Gastrocnemius medialis (tissue), 4 donors: ENCODE results near the gene TNNT3. TPM values are rescaled to one million over a fixed set of nuclear protein-coding genes. Genes with fewer than 3 reads are reported as not detected.

Experiments
- ATAC-seq, 2 donors: fragments of 150-250 bp; one replicate each; pipeline ENCODE4 v1.9.1; 2016
- DNase-seq, 2 donors: peaks; one replicate each; pipeline ENCODE4 v3.0.0-alpha.2; 2019
- H3K27ac ChIP-seq, 4 donors: fragments of 200-600 bp; sonication (generic); 1 replicate in 1 of 4; 2 replicates in 3 of 4; pipeline ENCODE4 v1.5.1; 2016 to 2018; ENCODE audit warnings: mild to moderate bottlenecking in 2 of 4, moderate library complexity in 1 of 4
- H3K27me3 ChIP-seq, 3 donors: fragments of 200-600 bp; sonication (generic) in 2 of 3; 1 replicate in 1 of 3; 2 replicates in 2 of 3; pipeline versions ENCODE4 v1.5.1 to v1.6.0; 2016 to 2019; ENCODE audit warnings: mild to moderate bottlenecking in 1 of 3, moderate library complexity in 1 of 3
- H3K36me3 ChIP-seq, 2 donors: fragments of 200-600 bp; sonication (generic) in 1 of 2; one replicate each; pipeline ENCODE4 v1.5.1; 2017 to 2018
- H3K4me1 ChIP-seq, 2 donors: fragments of 200-600 bp; sonication (generic) in 1 of 2; one replicate each; pipeline ENCODE4 v1.5.1; 2016 to 2017; ENCODE audit warnings: mild to moderate bottlenecking in 2 of 2
- H3K4me3 ChIP-seq, 4 donors: fragments of 200-600 bp; sonication (generic) in 3 of 4; 1 replicate in 1 of 4; 2 replicates in 3 of 4; pipeline ENCODE4 v1.5.1; 2016 to 2019; ENCODE audit warnings: mild to moderate bottlenecking in 2 of 4
- H3K9me3 ChIP-seq, 3 donors: fragments of 200-600 bp; sonication (generic) in 2 of 3; 1 replicate in 1 of 3; 2 replicates in 2 of 3; pipeline ENCODE4 v1.5.1; 2016 to 2019
- POLR2A ChIP-seq, 2 donors: fragments of 450-650 bp; IDR thresholded peaks; one replicate each; pipeline ENCODE4 v1.6.1; 2017; ENCODE audit warnings: antibody characterized with exemption in 2 of 2, mild to moderate bottlenecking in 2 of 2, moderate library complexity in 2 of 2
- in situ Hi-C, 4 donors: fragments of 200-750 bp; cut with MboI; loops; one replicate each; pipeline versions ENCODE4 v1.15.0 to v1.8.0; 2017; ENCODE audit warnings: low sequenced_read_pairs in 4 of 4
- intact Hi-C: fragments of 100-400 bp; cut with DNase I; formaldehyde crosslinking; loops from one replicate; pipeline ENCODE4 v1.15.1; 2023; ENCODE audit warnings: low total_unique reads
- total RNA-seq, 4 donors: library from RNA; depleted of rRNA; stranded (reverse); fragments of >200 nt; gene quantifications; one replicate each; pipeline versions ENCODE4 v1.1.0 to v1.2.3, GENCODE V29; 2016
- TF ChIP-seq, protein P1 (sequence below), 5 experiments: fragments of 450-650 bp in 3 of 5; fragments of 200-600 bp in 2 of 5; sonication (generic) in 2 of 5; IDR thresholded peaks in 4 of 5; conservative IDR thresholded peaks in 1 of 5; 1 replicate in 4 of 5; 2 replicates in 1 of 5; pipeline ENCODE4 v1.5.1; 2016 to 2019; ENCODE audit warnings: antibody characterized with exemption in 5 of 5, mild to moderate bottlenecking in 3 of 5, moderate library complexity in 3 of 5

The TNNT3 gene
- total RNA-seq, 4 donors from 2014 or later: 1,260 to 3,441 (median 1,835) TPM

DNA sequence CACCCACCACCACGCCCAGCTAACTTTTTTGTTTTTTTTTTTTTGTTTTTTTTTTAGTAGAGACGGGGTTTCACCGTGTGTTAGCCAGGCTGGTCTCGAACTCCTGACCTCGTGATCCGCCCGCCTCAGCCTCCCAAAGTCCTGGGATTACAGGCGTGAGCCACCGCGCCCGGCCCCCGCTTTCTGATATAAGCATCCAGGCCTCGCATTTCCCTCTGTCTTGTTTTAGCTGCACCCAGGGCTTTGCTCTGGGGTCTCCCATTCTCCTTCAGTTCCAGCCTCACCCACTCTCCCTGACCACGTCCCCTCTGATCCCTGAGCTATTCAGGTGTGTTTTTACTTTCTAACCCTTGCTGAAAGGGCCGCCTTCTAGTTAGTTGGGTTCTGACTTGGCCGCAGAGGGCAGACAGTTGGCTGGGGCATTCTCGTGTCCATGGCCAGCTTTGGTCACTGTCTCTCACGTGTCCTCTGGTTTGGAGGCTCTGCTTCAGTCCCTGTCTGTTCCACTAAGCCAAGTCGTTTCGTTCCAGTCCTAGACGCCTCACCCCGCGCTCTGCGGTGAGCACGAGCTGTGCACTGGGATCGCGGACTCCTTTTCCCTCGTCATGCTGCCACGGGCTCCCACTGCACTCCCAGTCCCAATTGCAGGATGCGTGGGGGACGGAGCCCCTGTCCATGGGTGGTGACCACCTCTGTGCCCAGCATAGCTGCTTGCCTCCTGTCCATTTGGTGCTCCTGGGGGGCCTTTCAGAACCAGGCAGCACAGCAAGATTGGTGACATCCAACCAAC lies 6.0 kb upstream of the TNNT3 start:
- ATAC-seq: no peak
- Histone ChIP-seq H3K27ac (peak overlapping the region; percentile 30 to 76 (median 62)), H3K27me3 (no peaks in the 10 kb centered on the region), H3K4me1 (peaks cover 24 to 27% of the 10 kb centered on the region in 2 donors), H3K4me3 (no peak overlapping the region), H3K36me3 (no peaks in the 10 kb centered on the region), H3K9me3 (no peaks in the 10 kb centered on the region)
- intact Hi-C loops (loop anchor here (2.0 kb wide), 1 partner anchor 21 kb away; no protein-coding TSS in a partner anchor), in situ Hi-C loops (no loop called here)
- peak in 1 of 2 donors; percentile 27 for DNase-seq
- no peak for TF ChIP-seq POLR2A (IDR thresholded peaks at IDR 0.05)
- TF ChIP-seq, protein P1, sequence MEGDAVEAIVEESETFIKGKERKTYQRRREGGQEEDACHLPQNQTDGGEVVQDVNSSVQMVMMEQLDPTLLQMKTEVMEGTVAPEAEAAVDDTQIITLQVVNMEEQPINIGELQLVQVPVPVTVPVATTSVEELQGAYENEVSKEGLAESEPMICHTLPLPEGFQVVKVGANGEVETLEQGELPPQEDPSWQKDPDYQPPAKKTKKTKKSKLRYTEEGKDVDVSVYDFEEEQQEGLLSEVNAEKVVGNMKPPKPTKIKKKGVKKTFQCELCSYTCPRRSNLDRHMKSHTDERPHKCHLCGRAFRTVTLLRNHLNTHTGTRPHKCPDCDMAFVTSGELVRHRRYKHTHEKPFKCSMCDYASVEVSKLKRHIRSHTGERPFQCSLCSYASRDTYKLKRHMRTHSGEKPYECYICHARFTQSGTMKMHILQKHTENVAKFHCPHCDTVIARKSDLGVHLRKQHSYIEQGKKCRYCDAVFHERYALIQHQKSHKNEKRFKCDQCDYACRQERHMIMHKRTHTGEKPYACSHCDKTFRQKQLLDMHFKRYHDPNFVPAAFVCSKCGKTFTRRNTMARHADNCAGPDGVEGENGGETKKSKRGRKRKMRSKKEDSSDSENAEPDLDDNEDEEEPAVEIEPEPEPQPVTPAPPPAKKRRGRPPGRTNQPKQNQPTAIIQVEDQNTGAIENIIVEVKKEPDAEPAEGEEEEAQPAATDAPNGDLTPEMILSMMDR (IDR thresholded peaks at IDR 0.05 in 4 of 5, conservative IDR thresholded peaks at IDR 0.05 in 1 of 5): no peak

- in situ Hi-C loops: no loop called here
- no peaks in the 10 kb centered on the region for H3K9me3 ChIP-seq
- H3K27me3 ChIP-seq: no peaks in the 10 kb centered on the region
- no peak overlapping the region for H3K4me3 ChIP-seq
- intact Hi-C loops: loop anchor here (1.0 to 2.0 kb wide), 2 partner anchors 24 to 33 kb away; no protein-coding TSS in a partner anchor
- TF ChIP-seq POLR2A (IDR thresholded peaks at IDR 0.05): no peak
- TF ChIP-seq, protein P1 (IDR thresholded peaks at IDR 0.05 in 4 of 5, conservative IDR thresholded peaks at IDR 0.05 in 1 of 5): no peak
- no peaks in the 10 kb centered on the region for H3K36me3 ChIP-seq
- peak overlapping the region in 3 of 4 donors; percentile 88 to 99 (median 96) for H3K27ac ChIP-seq
- H3K4me1 ChIP-seq: peaks cover 36 to 46% of the 10 kb centered on the region in 2 donors
- no peak for DNase-seq
- no peak for ATAC-seq
Observed at GRCh38 chr11:1915795-1916131, 3.7 kb upstream of the TNNT3 start.

GRCh38 chr11:1916132-1916985 lies 3.1 kb upstream of the TNNT3 start:
- Histone ChIP-seq H3K36me3 (no peaks in the 10 kb centered on the region), H3K27ac (peak overlapping the region; percentile 88 to 99 (median 93)), H3K4me1 (peaks cover 42 to 52% of the 10 kb centered on the region in 2 donors), H3K27me3 (no peaks in the 10 kb centered on the region), H3K4me3 (peak overlapping the region in 2 of 4 donors; percentile 16 to 20), H3K9me3 (no peaks in the 10 kb centered on the region)
- TF ChIP-seq, protein P1 (IDR thresholded peaks at IDR 0.05 in 4 of 5, conservative IDR thresholded peaks at IDR 0.05 in 1 of 5): no peak
- TF ChIP-seq POLR2A (IDR thresholded peaks at IDR 0.05): no peak
- intact Hi-C loops (loop anchor here (2.0 kb wide), 1 partner anchor 34 kb away; no protein-coding TSS in a partner anchor), in situ Hi-C loops (no loop called here)
- no peak for DNase-seq
- ATAC-seq: no peak

GRCh38 chr11:1916986-1917522 lies 2.4 kb upstream of the TNNT3 start:
- TF ChIP-seq, protein P1 (IDR thresholded peaks at IDR 0.05 in 4 of 5, conservative IDR thresholded peaks at IDR 0.05 in 1 of 5): no peak
- no peak for TF ChIP-seq POLR2A (IDR thresholded peaks at IDR 0.05)
- H3K27me3 ChIP-seq: no peaks in the 10 kb centered on the region
- H3K9me3 ChIP-seq: no peaks in the 10 kb centered on the region
- intact Hi-C loops: loop anchor here (2.0 kb wide), 1 partner anchor 34 kb away; no protein-coding TSS in a partner anchor
- peak overlapping the region; percentile 88 to 99 (median 93) for H3K27ac ChIP-seq
- H3K36me3 ChIP-seq: no peaks in the 10 kb centered on the region
- H3K4me3 ChIP-seq: peak overlapping the region in 3 of 4 donors; percentile 16 to 26 (median 20)
- peaks cover 47 to 59% of the 10 kb centered on the region in 2 donors for H3K4me1 ChIP-seq
- peak; percentile 16 to 20 for ATAC-seq
- in situ Hi-C loops: no loop called here
- peak in 1 of 2 donors; percentile 58 for DNase-seq
